ENCODE data around the gene NOTCH2.

- TF ChIP-seq CTCF (IDR thresholded peaks at IDR 0.05 in 4 of 5, conservative IDR thresholded peaks at IDR 0.05 in 1 of 5) (no peak), POLR2A (IDR thresholded peaks at IDR 0.05) (no peak)
Observed at GRCh38 chr1:119906927-119907652, 162.4 kb downstream of the NOTCH2 start.

All from gastrocnemius medialis (tissue), 4 donors.